OCI-LY3 (cell line): ENCODE data around the gene ATP8B3.

Experiments
- H2AFZ ChIP-seq: fragments of 200-600, 300-600 bp; shearing (Covaris generic); 2 replicates; pipeline ENCODE4 v1.6.0; 2014; ENCODE audit warnings: antibody characterized with exemption, low read depth, low read length
- H3K27ac ChIP-seq: fragments of 200-600, 300-600 bp; sonication (generic); 2 replicates; pipeline ENCODE4 v1.5.1; 2014; ENCODE audit warnings: mild to moderate bottlenecking, low read length, moderate library complexity, mixed read lengths
- H3K27me3 ChIP-seq: fragments of 200-600, 300-600 bp; sonication (generic); 2 replicates; pipeline ENCODE4 v1.6.1; 2014; ENCODE audit warnings: low read depth, low read length, mixed read lengths
- H3K36me3 ChIP-seq: fragments of 200-600, 300-600 bp; sonication (generic); replicated peaks from 2 replicates; pipeline ENCODE3; 2014; ENCODE audit warnings: low read depth, low read length, mixed read lengths
- H3K4me1 ChIP-seq: fragments of 300-600, 200-600 bp; sonication (generic); 2 replicates; pipeline ENCODE4 v1.6.1; 2014; ENCODE audit warnings: low read length, mixed read lengths
- H3K4me2 ChIP-seq: fragments of 200-600, 300-600 bp; sonication (generic); 2 replicates; pipeline ENCODE4 v1.6.1; 2014; ENCODE audit warnings: low read length, mixed read lengths
- H3K4me3 ChIP-seq: fragments of 300-600, 200-600 bp; sonication (generic); 2 replicates; pipeline ENCODE4 v1.5.1; 2014; ENCODE audit warnings: antibody characterized with exemption, mild to moderate bottlenecking, low read length, moderate library complexity
- H3K79me2 ChIP-seq: fragments of 300-600, 200-600 bp; shearing (Covaris generic); 2 replicates; pipeline ENCODE4 v1.6.1; 2014; ENCODE audit warnings: mild to moderate bottlenecking, low read length, mixed read lengths
- H3K9ac ChIP-seq: fragments of 300-600, 200-600 bp; shearing (Covaris generic); 2 replicates; pipeline ENCODE4 v1.6.0; 2014; ENCODE audit warnings: mild to moderate bottlenecking, low read length, moderate library complexity
- H3K9me3 ChIP-seq: fragments of 200-600, 300-600 bp; shearing (Covaris generic); 2 replicates; pipeline ENCODE4 v1.6.1; 2014; ENCODE audit warnings: low read length, mixed read lengths; ENCODE audit not compliant: insufficient read depth
- H4K20me1 ChIP-seq: fragments of 200-600, 300-600 bp; sonication (generic); 2 replicates; pipeline ENCODE4 v1.6.1; 2016; ENCODE audit warnings: low read length, mixed read lengths; ENCODE audit not compliant: insufficient read depth
- EZH2phosphoT487 ChIP-seq: fragments of 200-600 bp; shearing (Covaris generic); IDR thresholded peaks from 2 replicates; pipeline ENCODE4 v1.6.1; 2018; ENCODE audit warnings: antibody characterized with exemption, mixed run types, low read depth
- TF ChIP-seq, protein P1 (sequence below): fragments of 200-600, 300-600 bp; sonication (generic); IDR thresholded peaks from 2 replicates; pipeline ENCODE4 v1.5.1; 2014; ENCODE audit warnings: antibody characterized with exemption, low read length, low read depth

ATP8B3 gene

GRCh38 chr19:1847684-1848398 lies 35.8 kb upstream of the ATP8B3 start:
- TF ChIP-seq, protein P1, sequence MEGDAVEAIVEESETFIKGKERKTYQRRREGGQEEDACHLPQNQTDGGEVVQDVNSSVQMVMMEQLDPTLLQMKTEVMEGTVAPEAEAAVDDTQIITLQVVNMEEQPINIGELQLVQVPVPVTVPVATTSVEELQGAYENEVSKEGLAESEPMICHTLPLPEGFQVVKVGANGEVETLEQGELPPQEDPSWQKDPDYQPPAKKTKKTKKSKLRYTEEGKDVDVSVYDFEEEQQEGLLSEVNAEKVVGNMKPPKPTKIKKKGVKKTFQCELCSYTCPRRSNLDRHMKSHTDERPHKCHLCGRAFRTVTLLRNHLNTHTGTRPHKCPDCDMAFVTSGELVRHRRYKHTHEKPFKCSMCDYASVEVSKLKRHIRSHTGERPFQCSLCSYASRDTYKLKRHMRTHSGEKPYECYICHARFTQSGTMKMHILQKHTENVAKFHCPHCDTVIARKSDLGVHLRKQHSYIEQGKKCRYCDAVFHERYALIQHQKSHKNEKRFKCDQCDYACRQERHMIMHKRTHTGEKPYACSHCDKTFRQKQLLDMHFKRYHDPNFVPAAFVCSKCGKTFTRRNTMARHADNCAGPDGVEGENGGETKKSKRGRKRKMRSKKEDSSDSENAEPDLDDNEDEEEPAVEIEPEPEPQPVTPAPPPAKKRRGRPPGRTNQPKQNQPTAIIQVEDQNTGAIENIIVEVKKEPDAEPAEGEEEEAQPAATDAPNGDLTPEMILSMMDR: no peak
- no peak for TF ChIP-seq EZH2phosphoT487
- Histone ChIP-seq H4K20me1 (peaks cover 48% of the 10 kb centered on the region), H3K4me3 (peak overlapping the region; percentile 99), H3K27me3 (no peaks in the 10 kb centered on the region), H3K79me2 (peaks cover 70% of the 10 kb centered on the region), H3K4me2 (peak overlapping the region; percentile 99), H2AFZ (no peak overlapping the region), H3K9ac (peak overlapping the region; percentile 81), H3K9me3 (no peaks in the 10 kb centered on the region), H3K4me1 (peaks cover 21% of the 10 kb centered on the region), H3K36me3 (no peaks in the 10 kb centered on the region), H3K27ac (peak overlapping the region; percentile 87)

DNA sequence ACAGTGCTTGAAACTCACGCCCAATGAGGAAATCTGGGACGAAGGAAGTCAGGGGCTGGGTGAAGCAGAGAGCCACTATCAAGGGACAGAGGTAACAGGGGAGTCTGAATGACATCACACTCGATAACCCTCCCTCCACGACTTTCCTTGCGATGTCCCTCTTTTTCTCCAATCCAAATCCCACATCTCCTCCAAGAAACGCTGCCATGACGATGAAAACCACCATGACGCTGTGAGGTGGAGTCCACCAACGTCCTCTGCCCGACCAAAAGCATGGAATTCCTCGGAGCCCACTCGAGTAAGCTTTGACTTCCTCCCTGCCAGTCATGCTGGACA lies 35.2 kb upstream of the ATP8B3 start:
- H3K27ac ChIP-seq: peak overlapping the region; percentile 87; the same call in 1 of the 2 replicates
- no peaks in the 10 kb centered on the region for H3K9me3 ChIP-seq
- H3K27me3 ChIP-seq: no peaks in the 10 kb centered on the region
- H4K20me1 ChIP-seq: peaks cover 51% of the 10 kb centered on the region
- no peaks in the 10 kb centered on the region for H3K36me3 ChIP-seq
- peak overlapping the region; percentile 81 for H3K9ac ChIP-seq
- H3K4me1 ChIP-seq: peaks cover 21% of the 10 kb centered on the region
- H2AFZ ChIP-seq: no peak overlapping the region
- peak overlapping the region; percentile 99 for H3K4me2 ChIP-seq
- H3K79me2 ChIP-seq: peaks cover 70% of the 10 kb centered on the region
- TF ChIP-seq, protein P1: no peak
- TF ChIP-seq EZH2phosphoT487: no peak
- peak overlapping the region; percentile 99 for H3K4me3 ChIP-seq

DNA sequence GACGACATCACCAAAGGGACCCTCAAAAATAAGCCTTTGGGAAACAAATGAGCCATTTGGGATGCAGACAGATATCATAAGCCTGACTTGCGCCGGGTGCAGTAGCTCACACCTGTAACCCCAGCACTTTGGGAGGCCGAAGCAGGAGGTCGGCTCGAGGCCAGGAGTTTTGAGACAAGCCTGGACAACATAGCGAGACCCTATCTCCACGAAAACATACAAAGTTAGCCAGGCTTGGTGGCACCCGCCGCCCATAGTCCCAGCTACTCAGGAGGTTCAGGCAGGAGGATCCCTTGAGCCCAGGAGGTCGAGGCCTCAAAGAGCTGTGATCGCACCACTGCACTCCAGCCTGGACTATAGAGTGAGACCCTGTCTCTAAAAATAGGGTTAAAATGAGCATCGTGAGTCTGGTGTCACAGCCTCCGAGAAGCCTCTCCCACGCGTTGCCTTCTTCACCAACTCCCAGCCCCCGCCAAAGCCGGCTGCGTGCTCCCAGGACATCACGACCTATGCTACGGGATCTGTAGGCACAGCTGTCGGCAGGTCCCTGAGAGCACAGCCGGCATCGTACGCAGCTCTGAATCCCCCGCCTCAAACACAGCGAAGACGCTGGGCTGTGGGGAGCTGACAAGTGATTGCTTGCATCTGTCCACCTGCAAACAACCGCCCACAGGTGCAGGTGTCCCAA lies 34.6 kb upstream of the ATP8B3 start:
- Histone ChIP-seq H3K4me3 (peak overlapping the region; percentile 99), H2AFZ (no peak overlapping the region), H3K27ac (no peak overlapping the region), H3K9me3 (no peaks in the 10 kb centered on the region), H3K36me3 (no peaks in the 10 kb centered on the region), H3K9ac (0 out of 2 replicates have a peak overlapping the region, but pooled peaks have one; percentile 81), H4K20me1 (peaks cover 56% of the 10 kb centered on the region), H3K27me3 (no peaks in the 10 kb centered on the region), H3K79me2 (peaks cover 71% of the 10 kb centered on the region), H3K4me2 (peak overlapping the region; percentile 99), H3K4me1 (peaks cover 21% of the 10 kb centered on the region)
- no peak for TF ChIP-seq EZH2phosphoT487
- TF ChIP-seq, protein P1: no peak

DNA sequence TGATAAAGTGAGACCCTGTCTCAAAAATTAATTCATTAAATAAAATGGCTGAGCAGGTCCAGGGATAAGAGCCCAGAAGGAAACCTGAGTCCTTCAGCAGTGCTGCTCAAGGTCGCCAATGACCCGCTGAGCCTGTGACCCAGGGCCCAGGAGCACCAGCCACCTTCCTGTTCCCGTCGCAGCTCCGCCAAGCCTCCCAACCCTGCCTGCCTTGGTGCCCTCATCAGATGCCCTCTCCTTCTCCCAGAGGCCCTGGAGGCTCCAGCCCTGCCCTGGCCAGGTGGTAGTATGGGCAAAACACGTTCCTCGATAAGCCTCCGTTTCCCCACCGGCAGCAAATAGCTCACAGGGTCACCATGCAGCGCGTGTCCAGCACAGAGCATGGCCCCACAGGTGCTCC lies 33.6 kb upstream of the ATP8B3 start:
- Histone ChIP-seq H3K36me3 (no peaks in the 10 kb centered on the region), H3K27me3 (no peaks in the 10 kb centered on the region), H3K4me2 (no peak overlapping the region), H3K79me2 (peaks cover 76% of the 10 kb centered on the region), H3K9ac (no peak overlapping the region), H3K4me3 (no peak overlapping the region), H3K9me3 (no peaks in the 10 kb centered on the region), H3K27ac (no peak overlapping the region), H4K20me1 (peaks cover 66% of the 10 kb centered on the region), H2AFZ (no peak overlapping the region), H3K4me1 (peaks cover 21% of the 10 kb centered on the region)
- no peak for TF ChIP-seq EZH2phosphoT487
- TF ChIP-seq, protein P1: no peak
